ENCODE measurements around the gene UBE2Q2. TPM values are rescaled to one million over a fixed set of nuclear protein-coding genes. Genes with fewer than 3 reads are reported as not detected.

UBE2Q2 gene
- total RNA-seq, 1 donor from 2014 or later = 47.7 TPM

DNA sequence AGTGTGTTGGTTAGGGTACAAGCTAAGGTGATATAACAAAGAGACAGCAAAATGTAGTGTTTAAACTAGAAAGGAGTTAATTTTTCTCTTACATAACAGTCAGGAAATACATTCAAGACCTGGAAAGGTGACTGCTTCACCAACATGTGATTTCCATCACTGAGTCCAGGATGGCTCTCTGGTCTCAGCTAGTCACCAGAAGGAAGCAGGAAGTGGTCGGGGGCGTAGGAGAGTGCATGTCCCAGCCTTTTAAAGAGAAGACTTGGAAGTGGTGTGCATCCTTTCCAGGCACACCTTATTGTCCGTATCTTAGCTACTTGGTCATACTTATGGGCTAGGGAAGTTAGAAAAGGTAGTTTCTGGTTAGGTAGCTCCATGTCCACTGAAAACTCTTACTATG is 11.1 kb upstream of the UBE2Q2 start:
- H3K4me1 ChIP-seq (ENCODE audit: insufficient read depth, low read length) = peaks cover 7% of the 10 kb centered on the region
- no peaks in the 10 kb centered on the region for H4K20me1 ChIP-seq (ENCODE audit: insufficient read depth, low read length)
- H3K36me3 ChIP-seq (ENCODE audit: insufficient read depth, low read length) = no peaks in the 10 kb centered on the region
- H3K9me3 Mint-ChIP-seq (ENCODE audit: unreplicated experiment) = no peaks in the 10 kb centered on the region
- no peak overlapping the region for H3K9ac ChIP-seq (ENCODE audit: low read length)
- H3K4me3 ChIP-seq (ENCODE audit: insufficient read depth, low read depth, low read length) = no peak overlapping the region
- H3K27ac Mint-ChIP-seq (ENCODE audit: unreplicated experiment) = no peak overlapping the region
- no peak overlapping the region for H2AFZ ChIP-seq (ENCODE audit: low read depth, low read length)
- TF ChIP-seq EZH2 (IDR thresholded peaks at IDR 0.05; ENCODE audit: insufficient read depth, low read length) = no peak
- no peaks in the 10 kb centered on the region for H3K27me3 Mint-ChIP-seq (ENCODE audit: low read depth, unreplicated experiment)
- H3K27me3 ChIP-seq (ENCODE audit: insufficient read depth, low read length) = no peaks in the 10 kb centered on the region
- H3K36me3 Mint-ChIP-seq (ENCODE audit: low read depth, unreplicated experiment) = no peaks in the 10 kb centered on the region
- peaks cover 21% of the 10 kb centered on the region for H3K4me1 Mint-ChIP-seq (ENCODE audit: low read depth, unreplicated experiment)
- no peak overlapping the region for H3K4me2 ChIP-seq (ENCODE audit: low read length)
- H3K9me3 ChIP-seq (ENCODE audit: insufficient read depth, low read depth, low read length) = no peaks in the 10 kb centered on the region
- no peak overlapping the region for H3K27ac ChIP-seq (ENCODE audit: low read depth, low read length)
- H3K4me3 Mint-ChIP-seq (ENCODE audit: unreplicated experiment) = no peak overlapping the region
- no peaks in the 10 kb centered on the region for H3K79me2 ChIP-seq (ENCODE audit: insufficient read depth, low read length)
- FAIRE-seq (no peak), DNase-seq (ENCODE audit: low read depth) (no peak)

DNA sequence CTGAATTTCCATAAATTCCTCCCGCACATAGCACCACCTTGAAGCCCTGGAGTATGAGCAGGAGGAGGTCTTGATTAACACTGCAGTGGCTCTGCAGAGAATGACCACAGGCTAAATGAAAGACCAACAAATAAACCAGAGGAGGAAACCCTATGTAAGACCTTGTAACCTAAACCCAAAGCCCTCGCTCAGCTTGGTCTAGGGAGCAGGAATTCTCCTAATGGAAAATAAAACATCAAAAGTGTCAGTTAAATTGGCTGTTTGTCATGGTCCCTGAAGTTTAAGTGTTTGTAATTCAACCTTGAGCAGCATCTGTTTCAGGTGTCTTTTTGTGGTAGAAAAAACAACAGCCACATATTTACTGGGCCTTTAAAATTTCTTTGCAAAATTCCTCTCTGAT is 9.2 kb upstream of the UBE2Q2 start:
- H3K27me3 Mint-ChIP-seq (ENCODE audit: low read depth, unreplicated experiment) = no peaks in the 10 kb centered on the region
- no peaks in the 10 kb centered on the region for H3K36me3 ChIP-seq (ENCODE audit: insufficient read depth, low read length)
- H3K4me1 ChIP-seq (ENCODE audit: insufficient read depth, low read length) = peaks cover 10% of the 10 kb centered on the region
- TF ChIP-seq CTCF (IDR thresholded peaks at IDR 0.05; ENCODE audit: insufficient read depth, low read depth, low read length) = no peak
- TF ChIP-seq EZH2 (IDR thresholded peaks at IDR 0.05; ENCODE audit: insufficient read depth, low read length) = no peak
- no peaks in the 10 kb centered on the region for H4K20me1 ChIP-seq (ENCODE audit: insufficient read depth, low read length)
- H3K9ac ChIP-seq (ENCODE audit: low read length) = no peak overlapping the region
- H3K4me3 Mint-ChIP-seq (ENCODE audit: unreplicated experiment) = no peak overlapping the region
- H3K9me3 Mint-ChIP-seq (ENCODE audit: unreplicated experiment) = no peaks in the 10 kb centered on the region
- no peak overlapping the region for H3K27ac ChIP-seq (ENCODE audit: low read depth, low read length)
- no peak overlapping the region for H3K4me3 ChIP-seq (ENCODE audit: insufficient read depth, low read depth, low read length)
- no peak overlapping the region for H3K27ac Mint-ChIP-seq (ENCODE audit: unreplicated experiment)
- no peak for FAIRE-seq
- H3K27me3 ChIP-seq (ENCODE audit: insufficient read depth, low read length) = no peaks in the 10 kb centered on the region
- no peak overlapping the region for H2AFZ ChIP-seq (ENCODE audit: low read depth, low read length)
- H3K4me1 Mint-ChIP-seq (ENCODE audit: low read depth, unreplicated experiment) = peaks cover 12% of the 10 kb centered on the region
- DNase-seq (ENCODE audit: low read depth) = no peak
- no peaks in the 10 kb centered on the region for H3K9me3 ChIP-seq (ENCODE audit: insufficient read depth, low read depth, low read length)
- H3K36me3 Mint-ChIP-seq (ENCODE audit: low read depth, unreplicated experiment) = no peaks in the 10 kb centered on the region
- H3K79me2 ChIP-seq (ENCODE audit: insufficient read depth, low read length) = no peaks in the 10 kb centered on the region
- H3K4me2 ChIP-seq (ENCODE audit: low read length) = no peak overlapping the region

DNA sequence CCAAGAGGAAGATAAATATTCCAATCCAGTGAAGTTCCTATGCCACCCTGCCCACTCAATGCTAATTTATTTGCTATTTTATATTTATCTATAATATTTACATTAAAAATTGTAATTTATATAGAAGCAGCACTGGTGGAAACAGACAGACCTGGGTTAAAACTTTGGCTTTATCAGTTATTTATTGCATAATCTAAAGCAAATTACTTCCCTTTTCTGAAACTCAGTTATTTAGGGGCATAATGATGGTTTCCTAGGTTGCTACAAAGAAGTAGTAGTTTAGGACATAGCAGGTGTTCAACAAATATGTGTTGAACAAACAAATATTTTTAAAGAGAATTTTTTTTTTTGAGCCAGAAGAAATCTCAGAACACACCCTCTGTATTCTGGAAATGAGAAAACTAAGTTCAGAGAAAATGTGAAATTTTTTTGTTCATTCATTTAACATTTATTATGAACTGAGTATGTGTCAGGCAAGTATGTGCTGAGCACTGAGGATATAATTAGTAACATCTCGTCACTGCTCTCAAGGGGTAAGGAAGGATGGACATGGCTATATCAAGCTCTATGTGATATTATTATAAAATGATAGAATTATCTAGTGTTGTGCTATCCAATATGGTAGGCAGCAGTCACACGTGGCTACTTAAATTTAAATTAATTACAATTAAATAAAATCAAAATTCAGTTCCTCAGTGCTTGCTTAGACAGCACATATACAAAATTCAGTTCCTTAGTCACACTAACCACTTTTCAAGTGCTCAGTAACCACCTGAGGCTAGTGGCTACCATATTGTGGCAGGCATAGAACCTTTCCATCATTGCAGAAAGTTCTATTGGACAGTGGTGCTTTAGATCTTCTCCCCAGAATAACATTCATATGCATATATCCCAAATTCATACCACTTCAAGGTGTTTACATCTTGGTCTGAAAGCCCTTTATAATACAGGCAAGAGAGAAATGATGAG is 7.0 kb upstream of the UBE2Q2 start:
- Histone ChIP-seq H3K4me1 (ENCODE audit: insufficient read depth, low read length) (peaks cover 10% of the 10 kb centered on the region), H3K4me3 (ENCODE audit: insufficient read depth, low read depth, low read length) (no peak overlapping the region), H3K36me3 (ENCODE audit: insufficient read depth, low read length) (no peaks in the 10 kb centered on the region), H4K20me1 (ENCODE audit: insufficient read depth, low read length) (no peaks in the 10 kb centered on the region), H3K79me2 (ENCODE audit: insufficient read depth, low read length) (no peaks in the 10 kb centered on the region), H3K27ac (ENCODE audit: low read depth, low read length) (peak overlapping the region; percentile 41), H3K4me2 (ENCODE audit: low read length) (peak overlapping the region; percentile 64), H2AFZ (ENCODE audit: low read depth, low read length) (peak overlapping the region; percentile 42), H3K9me3 (ENCODE audit: insufficient read depth, low read depth, low read length) (no peaks in the 10 kb centered on the region), H3K9ac (ENCODE audit: low read length) (no peak overlapping the region), H3K27me3 (ENCODE audit: insufficient read depth, low read length) (no peaks in the 10 kb centered on the region)
- no peak overlapping the region for H3K4me3 Mint-ChIP-seq (ENCODE audit: unreplicated experiment)
- H3K27me3 Mint-ChIP-seq (ENCODE audit: low read depth, unreplicated experiment) = no peaks in the 10 kb centered on the region
- no peaks in the 10 kb centered on the region for H3K9me3 Mint-ChIP-seq (ENCODE audit: unreplicated experiment)
- FAIRE-seq (no peak), DNase-seq (ENCODE audit: low read depth) (peak; percentile 23)
- no peak overlapping the region for H3K27ac Mint-ChIP-seq (ENCODE audit: unreplicated experiment)
- H3K4me1 Mint-ChIP-seq (ENCODE audit: low read depth, unreplicated experiment) = peaks cover 10% of the 10 kb centered on the region
- TF ChIP-seq CTCF (IDR thresholded peaks at IDR 0.05; ENCODE audit: insufficient read depth, low read depth, low read length) (no peak), EZH2 (IDR thresholded peaks at IDR 0.05; ENCODE audit: insufficient read depth, low read length) (no peak)
- H3K36me3 Mint-ChIP-seq (ENCODE audit: low read depth, unreplicated experiment) = no peaks in the 10 kb centered on the region

Measured in astrocyte (in vitro differentiated cells and primary cell).